ENCODE measurements around the gene POU6F2. TPM values are rescaled to one million over a fixed set of nuclear protein-coding genes. Genes with fewer than 3 reads are reported as not detected.
A peak's percentile ranks its signal among the peaks of the same experiment; 100 is the strongest.

The POU6F2 gene
- total RNA-seq, 1 experiment from 2014 or later, result 3.9 TPM

DNA sequence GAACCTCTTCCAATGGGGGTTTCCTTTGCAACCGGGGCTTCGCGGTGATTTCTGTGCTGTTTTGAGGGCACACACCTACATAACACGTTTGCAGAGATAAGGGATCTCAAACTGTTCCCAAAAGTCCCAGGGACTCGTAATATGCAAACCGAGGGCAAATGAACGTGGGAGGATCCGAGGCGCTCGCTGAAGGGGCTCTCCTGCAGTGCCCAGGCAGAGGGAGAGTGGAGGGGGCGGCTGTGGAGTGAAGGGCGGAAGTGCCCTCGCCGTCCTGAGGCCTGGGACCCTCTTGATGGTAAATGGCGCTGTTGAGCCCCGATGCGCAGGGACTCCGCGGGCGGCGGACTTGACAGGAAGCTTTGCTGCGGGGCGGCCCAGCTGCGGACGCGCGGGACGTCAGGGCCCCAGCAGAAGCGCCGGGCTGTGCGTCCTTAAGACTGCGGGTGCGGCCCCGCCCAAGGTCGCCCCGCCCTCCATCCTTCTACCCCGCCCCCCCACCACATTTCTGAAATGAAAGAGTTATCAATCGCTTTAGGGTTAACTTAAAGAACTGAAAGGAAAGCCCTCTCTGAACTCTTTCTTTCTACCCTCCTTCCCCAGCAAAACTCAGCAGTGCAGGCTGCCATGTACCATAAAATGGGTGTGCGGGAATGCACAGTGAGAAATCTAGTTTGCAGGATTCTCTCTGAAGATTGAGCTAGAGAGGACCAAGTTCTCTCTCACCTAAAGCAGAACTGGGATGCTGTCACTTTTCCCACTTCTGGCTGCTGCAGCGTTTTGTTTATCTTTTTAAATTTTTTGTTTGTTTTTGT lies 436.7 kb downstream of the POU6F2 start:
- BruUV-seq (replicated peaks), result no TSS peak
- POLR2A ChIA-PET, result no interaction called here
- Mint-ChIP-seq H3K27ac (ENCODE audit: unreplicated experiment) (no peak overlapping the region), H3K4me1 (ENCODE audit: low read depth, unreplicated experiment) (peaks cover 6% of the 10 kb centered on the region), H3K27me3 (ENCODE audit: insufficient read depth, unreplicated experiment) (peaks cover 11% of the 10 kb centered on the region), H3K4me3 (ENCODE audit: unreplicated experiment) (peak overlapping the region; percentile 91), H3K36me3 (ENCODE audit: insufficient read depth, unreplicated experiment) (peaks cover 7% of the 10 kb centered on the region), H3K9me3 (ENCODE audit: unreplicated experiment) (no peaks in the 10 kb centered on the region)
- no peaks in the 10 kb centered on the region for H3K9me3 ChIP-seq
- H3K4me1 ChIP-seq, result no peaks in the 10 kb centered on the region
- H3K36me3 ChIP-seq (ENCODE audit: control insufficient read depth, insufficient read depth, low read length), result no peaks in the 10 kb centered on the region
- TF ChIP-seq, protein P1, sequence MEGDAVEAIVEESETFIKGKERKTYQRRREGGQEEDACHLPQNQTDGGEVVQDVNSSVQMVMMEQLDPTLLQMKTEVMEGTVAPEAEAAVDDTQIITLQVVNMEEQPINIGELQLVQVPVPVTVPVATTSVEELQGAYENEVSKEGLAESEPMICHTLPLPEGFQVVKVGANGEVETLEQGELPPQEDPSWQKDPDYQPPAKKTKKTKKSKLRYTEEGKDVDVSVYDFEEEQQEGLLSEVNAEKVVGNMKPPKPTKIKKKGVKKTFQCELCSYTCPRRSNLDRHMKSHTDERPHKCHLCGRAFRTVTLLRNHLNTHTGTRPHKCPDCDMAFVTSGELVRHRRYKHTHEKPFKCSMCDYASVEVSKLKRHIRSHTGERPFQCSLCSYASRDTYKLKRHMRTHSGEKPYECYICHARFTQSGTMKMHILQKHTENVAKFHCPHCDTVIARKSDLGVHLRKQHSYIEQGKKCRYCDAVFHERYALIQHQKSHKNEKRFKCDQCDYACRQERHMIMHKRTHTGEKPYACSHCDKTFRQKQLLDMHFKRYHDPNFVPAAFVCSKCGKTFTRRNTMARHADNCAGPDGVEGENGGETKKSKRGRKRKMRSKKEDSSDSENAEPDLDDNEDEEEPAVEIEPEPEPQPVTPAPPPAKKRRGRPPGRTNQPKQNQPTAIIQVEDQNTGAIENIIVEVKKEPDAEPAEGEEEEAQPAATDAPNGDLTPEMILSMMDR (IDR thresholded peaks at IDR 0.05; ENCODE audit: insufficient read depth in 1 of 2, low read depth in 1 of 2, low read length in 1 of 2, severe bottlenecking in 1 of 2, unreplicated experiment in 1 of 2), result peak in 1 of 2 experiments; percentile 33
- H3K27me3 ChIP-seq (replicated peaks; ENCODE audit: control insufficient read depth, insufficient read depth, low read length), result no peaks in the 10 kb centered on the region; the same call in 1 of the 2 replicates
- peak overlapping the region; percentile 42 for H3K4me3 ChIP-seq (ENCODE audit: low read depth, low read length)
- intact Hi-C loops (cut with micrococcal nuclease; ENCODE audit: unreplicated experiment), result loop anchor here (1.0 to 10.0 kb wide), 2 partner anchors 39 to 60 kb away; no protein-coding TSS in a partner anchor
- DNase-seq, result peak; percentile 58 to 61
- CTCF ChIA-PET, result interaction anchor here (1.3 kb wide), 1 partner anchor 8 kb away, joined by 3 read pairs; no protein-coding TSS in a partner anchor

- peak overlapping the region; percentile 91 for H3K4me3 Mint-ChIP-seq (ENCODE audit: unreplicated experiment)
- peaks cover 11% of the 10 kb centered on the region for H3K27me3 Mint-ChIP-seq (ENCODE audit: insufficient read depth, unreplicated experiment)
- no TSS peak for BruUV-seq (replicated peaks)
Observed at GRCh38 chr7:39415091-39415787, 437.5 kb downstream of the POU6F2 start.

GRCh38 chr7:39416866-39417265 lies 439.2 kb downstream of the POU6F2 start:
- TF ChIP-seq, protein P1 (IDR thresholded peaks at IDR 0.05; ENCODE audit: insufficient read depth in 1 of 2, low read depth in 1 of 2, low read length in 1 of 2, severe bottlenecking in 1 of 2, unreplicated experiment in 1 of 2), result no peak
- peaks cover 6% of the 10 kb centered on the region for H3K4me1 Mint-ChIP-seq (ENCODE audit: low read depth, unreplicated experiment)
- H3K9me3 Mint-ChIP-seq (ENCODE audit: unreplicated experiment), result no peaks in the 10 kb centered on the region
- Histone ChIP-seq H3K9me3 (no peaks in the 10 kb centered on the region), H3K4me3 (ENCODE audit: low read depth, low read length) (no peak overlapping the region), H3K36me3 (ENCODE audit: control insufficient read depth, insufficient read depth, low read length) (no peaks in the 10 kb centered on the region), H3K27me3 (replicated peaks; ENCODE audit: control insufficient read depth, insufficient read depth, low read length) (no peaks in the 10 kb centered on the region; the same call in 1 of the 2 replicates), H3K4me1 (no peaks in the 10 kb centered on the region)
- H3K36me3 Mint-ChIP-seq (ENCODE audit: insufficient read depth, unreplicated experiment), result peaks cover 7% of the 10 kb centered on the region
- DNase-seq, result no peak
- peaks cover 11% of the 10 kb centered on the region for H3K27me3 Mint-ChIP-seq (ENCODE audit: insufficient read depth, unreplicated experiment)
- H3K27ac Mint-ChIP-seq (ENCODE audit: unreplicated experiment), result no peak overlapping the region
- no TSS peak for BruUV-seq (replicated peaks)
- intact Hi-C loops (cut with micrococcal nuclease; ENCODE audit: unreplicated experiment), result loop anchor here (10.0 kb wide), 1 partner anchor 62 kb away; no protein-coding TSS in a partner anchor
- POLR2A ChIA-PET, result no interaction called here
- CTCF ChIA-PET, result no interaction called here
- no peak overlapping the region for H3K4me3 Mint-ChIP-seq (ENCODE audit: unreplicated experiment)

More at GRCh38 chr7:39415091-39415787, 437.5 kb downstream of the POU6F2 start:
- POLR2A ChIA-PET, result no interaction called here
- Histone ChIP-seq H3K9me3 (no peaks in the 10 kb centered on the region), H3K4me1 (no peaks in the 10 kb centered on the region), H3K36me3 (ENCODE audit: control insufficient read depth, insufficient read depth, low read length) (no peaks in the 10 kb centered on the region), H3K4me3 (ENCODE audit: low read depth, low read length) (no peak overlapping the region; the same call in 1 of the 2 replicates), H3K27me3 (replicated peaks; ENCODE audit: control insufficient read depth, insufficient read depth, low read length) (no peaks in the 10 kb centered on the region; the same call in 1 of the 2 replicates)
- no peaks in the 10 kb centered on the region for H3K9me3 Mint-ChIP-seq (ENCODE audit: unreplicated experiment)
- TF ChIP-seq, protein P1 (IDR thresholded peaks at IDR 0.05; ENCODE audit: insufficient read depth in 1 of 2, low read depth in 1 of 2, low read length in 1 of 2, severe bottlenecking in 1 of 2, unreplicated experiment in 1 of 2), result no peak
- peaks cover 7% of the 10 kb centered on the region for H3K36me3 Mint-ChIP-seq (ENCODE audit: insufficient read depth, unreplicated experiment)
- H3K27ac Mint-ChIP-seq (ENCODE audit: unreplicated experiment), result no peak overlapping the region
- peaks cover 6% of the 10 kb centered on the region for H3K4me1 Mint-ChIP-seq (ENCODE audit: low read depth, unreplicated experiment)
- intact Hi-C loops (cut with micrococcal nuclease; ENCODE audit: unreplicated experiment), result loop anchor here (10.0 kb wide), 1 partner anchor 60 kb away; no protein-coding TSS in a partner anchor
- DNase-seq, result no peak
- CTCF ChIA-PET, result interaction anchor here (1.3 kb wide), 1 partner anchor 9 kb away, joined by 3 read pairs; no protein-coding TSS in a partner anchor

Data from Caco-2 (cell line).